Fibroblast of the conjunctiva (primary cell): ENCODE measurements around the gene BMS1.
A peak's percentile ranks its signal among the peaks of the same experiment; 100 is the strongest.
"Not testable (repeated sequence)": the region's sequence is repeated elsewhere in the genome, so short reads cannot be mapped to it uniquely, and the experiment has no call there.

Experiments
- DNase-seq: peaks from one replicate; pipeline ENCODE4 v3.0.0-alpha.2; 2010; ENCODE audit warnings: low read depth

The BMS1 gene, protein sequence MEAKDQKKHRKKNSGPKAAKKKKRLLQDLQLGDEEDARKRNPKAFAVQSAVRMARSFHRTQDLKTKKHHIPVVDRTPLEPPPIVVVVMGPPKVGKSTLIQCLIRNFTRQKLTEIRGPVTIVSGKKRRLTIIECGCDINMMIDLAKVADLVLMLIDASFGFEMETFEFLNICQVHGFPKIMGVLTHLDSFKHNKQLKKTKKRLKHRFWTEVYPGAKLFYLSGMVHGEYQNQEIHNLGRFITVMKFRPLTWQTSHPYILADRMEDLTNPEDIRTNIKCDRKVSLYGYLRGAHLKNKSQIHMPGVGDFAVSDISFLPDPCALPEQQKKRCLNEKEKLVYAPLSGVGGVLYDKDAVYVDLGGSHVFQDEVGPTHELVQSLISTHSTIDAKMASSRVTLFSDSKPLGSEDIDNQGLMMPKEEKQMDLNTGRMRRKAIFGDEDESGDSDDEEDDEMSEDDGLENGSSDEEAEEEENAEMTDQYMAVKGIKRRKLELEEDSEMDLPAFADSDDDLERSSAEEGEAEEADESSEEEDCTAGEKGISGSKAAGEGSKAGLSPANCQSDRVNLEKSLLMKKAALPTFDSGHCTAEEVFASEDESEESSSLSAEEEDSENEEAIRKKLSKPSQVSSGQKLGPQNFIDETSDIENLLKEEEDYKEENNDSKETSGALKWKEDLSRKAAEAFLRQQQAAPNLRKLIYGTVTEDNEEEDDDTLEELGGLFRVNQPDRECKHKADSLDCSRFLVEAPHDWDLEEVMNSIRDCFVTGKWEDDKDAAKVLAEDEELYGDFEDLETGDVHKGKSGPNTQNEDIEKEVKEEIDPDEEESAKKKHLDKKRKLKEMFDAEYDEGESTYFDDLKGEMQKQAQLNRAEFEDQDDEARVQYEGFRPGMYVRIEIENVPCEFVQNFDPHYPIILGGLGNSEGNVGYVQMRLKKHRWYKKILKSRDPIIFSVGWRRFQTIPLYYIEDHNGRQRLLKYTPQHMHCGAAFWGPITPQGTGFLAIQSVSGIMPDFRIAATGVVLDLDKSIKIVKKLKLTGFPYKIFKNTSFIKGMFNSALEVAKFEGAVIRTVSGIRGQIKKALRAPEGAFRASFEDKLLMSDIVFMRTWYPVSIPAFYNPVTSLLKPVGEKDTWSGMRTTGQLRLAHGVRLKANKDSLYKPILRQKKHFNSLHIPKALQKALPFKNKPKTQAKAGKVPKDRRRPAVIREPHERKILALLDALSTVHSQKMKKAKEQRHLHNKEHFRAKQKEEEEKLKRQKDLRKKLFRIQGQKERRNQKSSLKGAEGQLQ

GRCh38 chr10:42782446-42783180, at the start of gene BMS1:
TSS of gene BMS1 (plus strand) at chr10:42782795. CDS start at chr10:42784395, 1,600 bp downstream.
- peak; percentile 77 for DNase-seq

DNA sequence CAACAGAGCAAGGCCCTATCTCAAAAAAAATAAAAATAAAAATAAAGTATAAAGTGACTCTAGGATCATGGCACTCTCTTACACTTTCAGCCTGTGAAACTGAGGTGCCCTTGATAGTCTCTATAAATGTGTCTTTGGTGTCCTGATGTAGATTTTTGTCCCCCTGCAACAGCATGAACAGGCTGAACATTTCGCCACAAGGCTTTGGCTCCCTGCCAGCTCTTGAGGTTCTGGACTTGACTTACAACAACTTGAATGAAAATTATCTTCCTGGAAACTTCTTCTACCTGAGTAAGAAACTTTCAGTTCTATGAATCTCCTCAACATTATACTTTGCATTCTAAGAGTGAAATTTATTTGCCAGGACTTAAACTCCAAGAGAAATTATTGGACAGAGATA, 48.1 kb upstream of the BMS1 start:
- DNase-seq = no peak

DNA sequence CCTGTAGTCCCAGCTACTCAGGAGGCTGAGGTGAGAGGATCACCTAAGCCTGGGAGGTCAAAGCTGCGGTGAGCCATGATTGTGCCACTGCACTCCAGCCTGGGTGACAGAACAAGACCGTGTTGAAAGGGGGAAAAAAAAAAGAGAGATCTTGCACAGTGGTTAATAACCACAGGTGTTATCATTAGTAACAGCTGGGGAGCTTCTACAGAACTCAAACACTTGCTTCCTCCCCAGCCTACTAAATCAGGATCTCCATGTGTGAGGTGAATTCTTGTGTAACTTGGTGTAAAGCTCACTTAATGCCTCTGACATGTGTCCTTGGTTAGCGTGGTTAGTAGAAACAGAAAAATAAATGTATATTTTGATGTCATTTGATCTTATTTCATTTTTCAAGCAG, 43.9 kb upstream of the BMS1 start:
- DNase-seq = no peak

- not testable (repeated sequence) for DNase-seq
These were observed 41.1 kb upstream of the BMS1 start for GRCh38 chr10:42741536-42741935.

GRCh38 chr10:42743697-42744096, 38.9 kb upstream of the BMS1 start:
- no peak for DNase-seq

- no peak for DNase-seq
These were observed 38.4 kb upstream of the BMS1 start for GRCh38 chr10:42744134-42744701.

GRCh38 chr10:42753126-42753506, 29.5 kb upstream of the BMS1 start:
- peak; percentile 39 for DNase-seq

DNA sequence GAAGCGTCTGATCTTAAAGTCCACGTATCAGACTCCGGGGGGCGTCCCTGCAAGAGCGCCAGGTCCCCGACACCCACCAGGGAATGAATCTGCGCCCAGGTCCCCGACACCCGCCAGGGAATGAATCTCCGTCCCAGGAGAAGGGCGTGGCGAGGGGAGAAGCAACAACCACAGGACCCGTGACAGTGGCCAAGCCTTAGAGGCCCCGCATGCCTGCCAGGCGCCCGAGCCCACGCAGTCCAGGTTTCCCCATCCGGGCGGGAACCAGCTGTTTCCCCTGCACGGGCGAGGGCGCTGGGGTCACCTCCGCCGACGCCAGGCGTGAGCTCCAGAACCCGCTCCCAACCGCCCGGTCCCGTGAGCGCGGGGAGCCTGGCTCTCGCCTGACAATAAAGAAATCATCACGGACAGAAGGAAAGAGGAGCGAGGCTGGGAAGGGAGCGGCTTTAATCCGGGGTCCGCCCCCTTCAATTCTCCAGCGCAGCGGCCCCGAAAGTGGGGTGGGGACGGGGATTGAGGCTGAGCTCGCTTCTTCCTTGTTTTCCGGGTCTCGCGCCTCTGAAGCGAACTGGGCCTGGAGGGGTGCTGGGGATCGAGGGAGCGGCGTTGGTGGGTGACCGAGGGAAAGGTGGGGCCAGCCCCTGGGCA, 29.0 kb upstream of the BMS1 start:
- DNase-seq = no peak

GRCh38 chr10:42754155-42755027, 28.2 kb upstream of the BMS1 start:
- no peak for DNase-seq

GRCh38 chr10:42755028-42755451, 27.6 kb upstream of the BMS1 start:
- DNase-seq = no peak

DNA sequence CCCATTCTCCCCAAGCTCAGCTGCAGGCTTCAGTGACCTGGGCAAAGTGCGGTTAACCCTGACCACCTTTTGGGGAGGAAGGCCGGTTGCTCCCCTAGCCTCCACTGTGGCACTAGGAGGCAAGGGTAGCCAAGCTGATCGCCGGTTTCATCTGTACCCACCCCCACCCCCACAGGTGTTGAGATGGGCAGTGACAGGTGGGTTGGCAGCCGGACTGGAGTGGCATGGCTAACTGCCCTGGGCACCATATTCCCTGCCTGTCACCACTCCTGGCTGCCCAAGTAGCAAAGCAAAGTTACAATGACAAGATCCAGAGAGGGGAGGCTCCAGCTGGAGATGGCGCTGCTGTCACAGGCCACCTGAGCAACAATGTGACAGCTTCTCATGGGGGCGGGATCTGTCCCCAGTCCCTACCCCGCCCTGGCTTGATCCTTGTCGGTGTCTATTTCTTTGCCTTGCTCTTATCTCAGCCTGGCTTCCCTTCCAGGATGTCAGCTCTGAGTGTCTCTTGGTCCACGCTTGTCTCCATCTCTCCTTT, 27.0 kb upstream of the BMS1 start:
- no peak for DNase-seq

DNA sequence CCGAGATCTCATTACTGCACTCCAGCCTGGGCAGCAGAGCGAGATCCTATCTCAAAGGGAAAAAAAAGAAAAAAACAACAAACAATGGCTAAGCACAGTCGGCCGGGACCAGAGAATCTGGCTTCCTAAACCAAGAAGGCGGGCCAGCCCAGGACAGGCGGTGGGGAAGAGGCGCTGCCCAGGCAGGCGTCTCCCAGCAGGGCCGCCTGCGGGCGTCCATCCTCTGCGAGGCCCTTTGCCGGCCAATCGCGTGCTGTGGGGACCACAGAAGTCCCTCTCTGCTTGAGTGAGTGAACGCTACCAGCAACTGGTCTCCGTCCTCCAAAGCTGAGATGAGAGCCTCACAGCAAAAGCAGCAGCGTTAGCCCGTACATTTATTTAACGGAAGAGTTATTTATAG, 14.7 kb upstream of the BMS1 start:
- DNase-seq = no peak

DNA sequence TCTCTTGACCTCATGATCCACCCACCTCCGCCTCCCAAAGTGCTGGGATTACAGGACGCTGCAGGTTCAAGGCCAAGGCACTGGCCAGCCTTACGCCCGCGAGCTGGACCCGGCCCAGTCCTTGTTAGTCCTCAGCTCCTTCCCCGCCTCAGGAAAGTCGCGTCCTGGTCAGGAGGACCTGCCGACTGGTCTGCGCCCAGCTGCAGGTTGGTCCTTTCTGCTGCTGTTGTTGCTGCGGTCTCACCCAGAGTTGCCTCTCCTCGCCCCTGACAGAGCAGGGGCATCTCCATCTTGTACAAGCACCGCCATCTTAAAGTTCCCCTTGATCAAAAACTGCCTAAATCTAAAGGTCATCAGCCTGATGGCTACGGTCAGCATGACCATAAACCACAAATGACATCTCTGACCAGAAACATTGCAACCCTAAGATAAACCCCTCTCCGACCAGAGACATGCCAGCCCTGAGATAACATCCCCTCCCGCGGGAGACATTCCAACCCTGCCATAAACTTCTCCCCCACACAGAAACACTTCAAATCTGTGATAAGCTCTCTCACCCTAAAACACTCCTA, 13.9 kb upstream of the BMS1 start:
- no peak for DNase-seq

DNA sequence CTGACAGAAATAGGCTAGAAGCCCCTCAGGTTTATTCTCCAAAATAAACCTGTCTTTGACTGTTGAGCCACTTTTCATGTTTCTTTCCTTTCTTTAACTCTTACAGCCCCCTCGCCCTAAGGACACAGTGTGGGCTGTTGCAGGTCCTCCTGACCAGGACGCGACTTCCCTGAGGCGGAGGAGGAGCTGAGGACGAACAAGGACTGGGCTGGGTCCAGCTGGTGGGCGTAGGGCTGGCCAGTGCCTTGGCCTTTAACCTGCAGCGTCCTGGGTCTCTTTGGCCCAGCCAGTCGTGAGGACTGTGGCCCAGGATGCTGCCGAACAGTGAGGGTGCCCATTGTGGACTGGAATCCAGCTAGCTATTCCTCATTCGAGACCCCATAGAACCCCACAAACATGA, 13.4 kb upstream of the BMS1 start:
- no peak for DNase-seq

DNA sequence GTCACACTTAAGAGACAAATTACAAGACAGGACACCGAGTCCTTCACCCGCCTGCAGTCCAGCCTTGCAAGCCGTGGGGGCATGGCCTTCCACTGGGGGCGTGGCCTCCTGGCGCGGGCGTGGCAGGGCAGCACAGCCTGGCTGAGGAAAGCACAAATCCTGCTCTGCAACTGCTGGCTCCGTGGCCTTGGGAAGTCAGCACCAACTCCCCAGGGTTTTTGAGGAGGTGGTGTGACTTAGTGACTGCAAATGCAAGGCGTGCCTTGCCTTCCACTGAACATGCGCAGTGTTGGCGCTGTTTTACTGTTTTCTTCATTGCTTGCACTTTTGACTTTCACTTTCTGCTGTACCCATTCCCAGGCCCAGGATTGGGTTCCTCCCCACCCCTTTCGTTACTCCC, 12.9 kb upstream of the BMS1 start:
- no peak for DNase-seq

- DNase-seq = no peak
These were observed 5.9 kb upstream of the BMS1 start for GRCh38 chr10:42776681-42777080.

DNA sequence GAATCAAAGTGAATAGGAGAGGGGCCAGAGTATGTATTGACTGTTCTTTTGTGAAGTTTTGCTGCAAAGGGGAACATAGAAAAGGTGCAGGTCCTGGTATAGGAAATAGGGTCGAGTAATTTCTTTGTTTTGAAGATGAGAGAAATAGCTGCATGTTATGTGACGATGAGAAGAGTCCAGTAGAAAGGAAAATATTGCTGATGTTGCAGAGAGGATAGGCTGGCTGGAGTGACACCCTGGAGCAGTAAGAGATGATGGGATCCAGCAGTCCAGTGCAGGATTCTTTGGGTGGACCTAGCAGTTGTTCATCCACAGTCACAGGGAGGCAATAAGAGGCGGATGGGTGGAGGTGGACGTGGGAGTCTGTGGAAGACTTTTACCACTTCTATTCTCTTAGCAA, 2.1 kb upstream of the BMS1 start:
- no peak for DNase-seq

DNA sequence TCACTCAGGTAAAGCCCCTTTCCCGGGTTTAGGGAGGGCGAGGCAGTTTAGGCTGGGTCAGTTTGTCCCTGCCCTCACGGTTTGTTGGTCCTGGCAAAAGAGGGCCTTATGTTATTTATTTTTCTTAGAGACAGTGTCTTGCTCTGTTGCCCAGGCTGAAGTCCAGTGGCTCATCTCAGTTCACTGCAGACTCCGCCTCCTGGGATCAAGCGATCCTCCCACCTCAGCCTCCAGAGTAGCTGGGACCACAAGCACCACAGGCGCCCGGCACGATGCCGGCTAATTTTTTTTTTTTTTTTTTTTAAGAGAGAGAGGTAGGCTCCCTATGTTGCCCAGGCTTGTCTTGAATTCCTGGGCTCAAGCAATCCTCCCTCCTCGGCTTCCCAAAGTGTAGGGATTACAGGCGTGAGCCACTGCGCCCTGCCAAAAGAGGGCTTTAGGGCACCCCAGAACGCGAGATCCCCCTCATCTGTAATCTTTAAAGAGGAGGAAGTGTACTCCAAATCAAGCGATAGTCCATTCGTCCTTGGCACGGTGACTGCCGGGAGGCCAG, 626 bp upstream of the BMS1 start:
- DNase-seq = peak; percentile 9

- no peak for DNase-seq
These were observed 570 bp downstream of the BMS1 start for GRCh38 chr10:42783181-42783549.
